HG02763 (cell line): ENCODE results near the gene DYNLT2.

Source experiments
- ATAC-seq: cut with Tn5 transposase; IDR thresholded peaks from one replicate; pipeline ENCODE4 v1.9.1; 2021; ENCODE audit warnings: mild to moderate bottlenecking, moderate library complexity; ENCODE audit not compliant: unreplicated experiment

Gene DYNLT2, protein sequence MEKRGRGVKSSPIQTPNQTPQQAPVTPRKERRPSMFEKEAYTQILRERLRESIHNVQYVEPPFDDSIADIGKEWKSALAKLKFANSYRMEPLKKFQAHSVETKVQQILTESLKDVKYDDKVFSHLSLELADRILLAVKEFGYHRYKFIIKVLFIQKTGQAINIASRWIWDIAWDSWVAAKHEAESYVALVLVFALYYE

GRCh38 chr6:169751242-169752073 is at the start of gene DYNLT2, which contains the start of gene ERMARD:
Gene DYNLT2, minus strand, starts transcription at chr6:169751572. Its CDS starts 114 bp downstream, at chr6:169751458.
Gene ERMARD, plus strand, starts transcription at chr6:169751622. Its CDS starts 36 bp downstream, at chr6:169751658.
- peak; percentile 95 for ATAC-seq

DNA sequence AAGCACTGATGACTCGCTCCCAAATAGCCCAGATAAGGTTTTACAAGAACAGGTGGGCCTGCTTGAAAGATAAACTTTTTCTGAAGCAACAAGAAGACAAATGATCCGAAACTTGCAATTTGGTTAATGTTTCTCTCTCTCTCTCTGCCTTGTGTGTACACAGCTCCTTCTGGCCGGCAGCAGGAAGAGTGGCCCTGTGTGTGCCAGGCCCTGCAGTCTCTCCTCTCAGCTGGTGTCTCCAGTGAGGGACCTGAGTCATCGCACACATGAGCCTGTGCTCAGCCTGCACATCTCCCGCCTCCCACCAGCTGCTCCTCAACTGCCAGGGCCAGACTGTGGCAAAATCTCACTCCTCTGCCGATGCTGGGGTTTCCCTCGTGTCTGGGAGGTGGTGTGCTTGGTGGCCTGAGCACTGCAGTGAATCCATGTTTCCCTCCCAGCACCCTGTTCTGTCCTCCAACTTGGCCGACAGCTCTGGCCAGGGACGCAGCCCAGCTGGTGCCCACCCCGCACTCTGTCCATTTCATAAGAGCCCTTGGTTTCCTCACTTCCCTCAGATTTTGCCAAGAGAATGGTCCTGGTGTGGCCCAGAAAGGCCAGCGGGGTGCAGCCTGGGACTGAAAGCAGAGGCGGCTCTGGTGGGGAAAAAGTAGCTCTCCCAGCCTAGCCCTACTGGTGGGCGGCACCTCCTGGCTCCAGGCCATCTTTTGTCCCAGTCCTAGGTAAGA is 49.5 kb upstream of the DYNLT2 start:
- ATAC-seq = no peak

DNA sequence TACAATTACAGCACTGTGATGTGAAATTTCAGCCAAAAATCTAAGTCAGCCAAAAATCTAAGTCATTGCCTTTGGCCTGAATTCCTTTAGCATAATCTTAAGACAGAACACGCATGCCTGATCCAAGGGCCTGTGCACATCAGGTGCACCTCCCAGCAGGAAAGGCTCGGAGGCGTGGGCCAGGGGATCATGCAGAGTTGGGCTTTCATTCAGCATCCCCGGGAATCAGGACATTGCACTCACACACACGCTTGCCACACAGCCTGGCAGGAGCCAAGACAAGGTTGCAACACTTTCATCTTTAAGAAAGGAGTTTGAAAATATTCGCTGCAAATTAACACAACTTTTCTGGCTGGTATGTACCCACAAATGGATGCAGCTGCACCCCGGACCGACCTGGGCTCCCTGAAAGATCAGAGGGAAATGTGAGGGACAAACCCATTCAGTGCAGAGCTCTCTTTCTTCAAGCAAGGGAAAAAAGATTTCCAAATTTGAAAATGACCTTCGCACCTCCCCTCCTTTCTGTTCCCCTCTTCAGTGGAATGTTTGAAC is 48.8 kb upstream of the DYNLT2 start:
- no peak for ATAC-seq

DNA sequence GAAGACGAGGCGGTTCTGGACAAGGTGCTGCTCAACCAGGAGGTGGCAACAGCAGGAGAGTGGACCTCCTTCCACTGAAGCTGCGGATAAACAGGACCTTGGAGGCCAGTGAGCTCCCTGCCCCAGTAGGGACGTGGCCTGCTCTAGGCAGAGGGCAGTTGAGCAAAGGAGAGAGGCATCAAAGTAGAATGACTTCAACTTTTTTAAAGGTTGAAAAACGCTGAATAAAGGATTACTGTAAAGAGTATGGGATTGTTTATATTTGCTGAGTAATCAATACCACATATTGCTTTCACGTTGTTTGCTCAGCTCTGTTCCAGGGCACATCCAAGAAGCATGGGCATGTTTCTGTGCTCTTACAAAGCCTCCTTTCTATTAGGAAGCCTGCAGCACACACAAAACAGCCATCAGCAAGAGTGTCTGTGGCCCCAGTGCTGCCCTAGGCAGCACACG is 48.1 kb upstream of the DYNLT2 start:
- no peak for ATAC-seq

DNA sequence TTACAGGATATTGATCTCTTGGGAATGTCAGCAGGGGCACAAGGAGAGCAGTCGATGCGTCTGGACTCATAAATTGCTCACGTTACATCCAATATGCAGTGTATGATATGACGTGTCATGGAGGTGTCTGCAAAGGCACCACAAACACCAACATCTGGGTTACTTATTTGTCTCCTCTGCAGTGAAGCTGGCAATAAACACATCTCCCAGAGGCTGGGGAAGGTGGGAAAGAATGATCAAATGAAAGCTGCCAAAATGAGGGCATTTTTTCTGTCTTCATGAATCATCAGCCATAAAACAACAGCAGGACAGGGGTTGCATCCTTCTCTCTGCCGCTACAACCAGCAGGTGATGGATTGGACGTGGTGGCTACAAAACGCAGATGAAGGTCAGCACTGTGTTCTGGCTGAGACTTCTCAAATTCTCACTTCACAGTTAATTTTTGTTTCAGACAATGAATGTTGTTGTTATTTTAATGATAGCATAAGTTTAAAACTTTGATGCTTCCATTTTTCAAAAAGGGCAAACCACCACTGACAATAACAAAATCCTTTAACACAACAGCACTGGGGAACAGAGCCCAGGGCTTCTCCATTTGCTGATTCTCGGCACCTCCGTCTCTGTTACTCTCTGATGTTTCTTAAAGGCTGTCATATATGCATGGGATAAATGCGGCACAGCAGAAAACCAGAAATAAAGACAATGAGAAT is 47.5 kb upstream of the DYNLT2 start:
- ATAC-seq = no peak

GRCh38 chr6:169795196-169795595 is 43.8 kb upstream of the DYNLT2 start:
- ATAC-seq = no peak

DNA sequence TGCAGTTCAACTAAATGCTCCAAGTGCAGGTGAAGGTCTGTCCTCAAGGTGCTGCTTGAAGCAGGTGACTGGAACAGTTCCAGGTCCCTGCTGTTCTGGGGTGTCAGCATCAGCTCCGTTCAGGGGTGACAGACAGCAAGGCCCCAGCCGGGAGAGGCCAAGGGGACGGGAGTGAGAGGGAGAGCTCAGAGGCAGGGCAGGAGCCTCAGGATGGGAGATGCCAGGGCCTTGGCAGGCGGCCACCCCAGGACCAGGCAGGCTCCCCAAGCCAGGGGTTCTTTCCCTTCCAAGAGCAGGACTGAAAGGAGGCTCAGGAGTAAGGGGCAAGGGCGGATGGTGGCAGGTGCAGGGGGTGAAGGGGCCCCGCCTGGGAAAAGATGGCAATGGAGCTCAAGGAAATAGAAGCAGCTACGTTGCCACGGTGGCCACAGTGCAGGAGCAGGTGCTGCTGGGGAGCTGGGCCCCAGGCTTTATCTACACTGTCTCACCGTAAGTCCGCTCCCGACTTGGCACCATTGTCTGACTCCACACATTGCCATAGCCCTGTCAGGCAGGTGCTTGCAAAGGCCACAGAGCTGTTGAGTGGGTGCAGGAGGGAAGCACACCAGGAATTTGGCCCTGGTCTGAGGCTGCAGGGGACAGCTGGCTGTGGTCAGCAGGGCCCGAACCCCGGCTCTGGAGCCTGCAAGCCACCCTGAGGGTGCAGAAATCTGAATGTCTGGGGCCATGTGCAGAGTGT is 43.1 kb upstream of the DYNLT2 start:
- no peak for ATAC-seq

DNA sequence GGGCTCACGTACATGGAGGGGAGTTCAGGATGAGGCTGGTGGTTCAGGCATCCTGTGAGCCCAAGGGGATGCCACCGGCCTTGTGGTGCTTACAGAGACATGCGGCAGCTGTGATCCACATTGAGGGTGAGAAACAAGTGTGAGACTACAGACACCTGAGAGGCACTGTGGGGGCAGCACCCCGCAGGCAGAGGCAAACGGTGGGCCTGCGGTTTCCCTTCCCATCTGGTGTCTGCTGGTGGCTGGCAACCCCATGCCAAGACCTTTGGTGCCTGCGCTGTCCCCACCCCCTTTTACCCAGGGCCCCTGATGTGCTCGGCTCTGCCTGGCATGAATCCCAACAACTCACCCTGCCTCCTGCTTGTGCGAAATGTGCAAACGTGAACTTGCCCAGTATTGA is 42.0 kb upstream of the DYNLT2 start:
- ATAC-seq = no peak

- ATAC-seq = no peak
Observed at GRCh38 chr6:169792306-169793015, 41.1 kb upstream of the DYNLT2 start.

DNA sequence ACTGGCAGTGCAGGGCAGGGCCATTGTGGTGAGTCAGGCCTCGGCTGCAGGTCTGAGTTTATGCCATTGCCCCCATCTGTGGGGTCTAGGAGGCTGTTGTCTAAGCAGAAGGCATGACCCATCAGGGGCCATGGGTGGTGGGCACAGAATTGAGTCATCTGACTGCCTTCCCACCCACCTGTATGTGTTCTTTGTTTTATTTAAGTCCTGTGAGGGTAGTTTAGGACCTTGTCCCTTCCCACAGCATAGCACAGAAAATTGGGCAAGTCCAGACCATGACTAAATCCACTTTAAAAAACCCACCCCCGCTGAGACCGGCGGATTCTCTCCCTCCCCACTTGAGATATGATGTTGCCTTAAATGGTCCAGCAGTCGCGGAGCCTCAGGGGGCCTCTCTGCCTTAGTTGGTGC is 40.4 kb upstream of the DYNLT2 start:
- ATAC-seq = no peak

GRCh38 chr6:169789944-169790927 is 38.9 kb upstream of the DYNLT2 start:
- peak; percentile 93 for ATAC-seq

DNA sequence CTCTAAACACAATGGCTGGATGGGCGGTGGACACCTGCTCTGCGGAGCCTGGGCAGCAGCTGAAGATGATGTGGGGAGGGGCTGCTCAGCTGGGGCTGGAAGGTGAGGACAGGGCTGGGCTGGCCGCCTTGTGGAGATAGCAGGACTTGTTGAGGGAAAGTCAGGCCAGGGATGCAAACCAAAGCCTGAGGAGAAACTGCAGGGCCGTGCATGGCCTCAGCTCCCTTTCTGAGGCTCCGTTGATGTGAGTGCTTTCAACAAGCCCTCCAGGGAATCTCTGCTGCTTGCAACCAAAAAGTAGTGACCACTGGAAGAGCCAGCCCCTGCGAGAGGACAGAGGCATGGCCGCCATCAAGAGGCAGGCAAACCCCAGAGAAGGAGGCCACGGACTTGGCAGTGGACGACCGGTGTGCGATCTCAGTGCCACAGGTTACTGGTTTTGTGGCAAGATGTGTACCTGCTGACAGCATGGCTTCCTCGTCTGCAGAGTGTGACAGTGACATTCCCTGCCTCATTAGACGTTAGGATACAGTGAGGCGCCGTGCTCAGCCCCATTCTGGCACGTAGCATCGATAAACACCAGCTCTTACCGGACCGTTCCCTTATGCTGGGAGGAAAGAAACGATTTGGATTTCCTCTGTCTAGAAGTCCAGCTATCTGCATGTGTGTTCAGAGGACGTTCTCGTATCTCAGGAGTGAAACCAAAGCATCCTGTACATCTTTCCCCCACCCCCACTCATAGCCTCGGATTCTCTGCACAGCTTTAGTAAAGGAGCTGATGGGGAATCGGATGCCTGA is 38.0 kb upstream of the DYNLT2 start:
- no peak for ATAC-seq

DNA sequence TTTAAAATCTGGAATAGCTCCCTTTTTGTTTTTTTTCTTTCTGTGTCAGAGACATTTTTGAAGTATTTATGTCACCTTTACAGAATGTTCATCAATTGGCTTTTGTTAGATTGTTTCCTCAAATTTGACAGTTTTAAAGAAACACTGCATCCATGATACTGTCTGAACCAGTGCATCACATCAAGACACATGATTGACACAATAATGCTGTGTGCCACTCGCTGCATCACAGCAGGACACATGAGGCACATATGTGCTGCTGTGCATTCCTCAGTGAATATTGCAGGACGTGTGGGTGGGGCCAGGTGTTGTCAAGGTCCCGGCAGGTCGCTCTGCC is 37.4 kb upstream of the DYNLT2 start:
- no peak for ATAC-seq

GRCh38 chr6:169787797-169788196 is 36.4 kb upstream of the DYNLT2 start:
- ATAC-seq = no peak

GRCh38 chr6:169786349-169786748 is 35.0 kb upstream of the DYNLT2 start:
- ATAC-seq = no peak

DNA sequence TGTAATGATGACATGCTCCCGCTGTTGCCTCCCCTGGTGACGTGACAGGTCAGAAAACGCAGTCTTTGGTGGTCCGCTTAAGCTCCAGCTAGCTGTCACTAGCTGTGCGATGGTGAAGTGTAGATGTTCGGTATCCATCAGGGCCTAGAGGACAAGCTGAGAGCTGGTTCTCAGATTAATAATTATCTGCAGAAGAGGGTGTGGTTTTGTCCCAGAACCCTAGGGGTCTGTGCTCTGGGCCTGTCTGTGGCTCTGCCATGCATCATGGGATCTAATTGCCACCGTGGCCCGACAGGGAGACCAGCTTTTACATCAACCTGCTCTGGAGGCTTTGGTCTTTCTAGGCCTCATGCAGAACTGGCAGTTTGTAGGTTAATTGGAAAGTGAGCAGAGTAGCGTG is 34.2 kb upstream of the DYNLT2 start:
- no peak for ATAC-seq

- ATAC-seq = no peak
Observed at GRCh38 chr6:169784821-169785340, 33.5 kb upstream of the DYNLT2 start.
